IPS-20b (cell line): ENCODE results near the gene ELL3.

Experiments used
- H3K27ac ChIP-seq: one replicate; pipeline ENCODE4 v1.5.1; 2013; ENCODE audit warnings: low read length
- H3K27me3 ChIP-seq: 2 replicates; pipeline ENCODE4 v1.6.1; 2013; ENCODE audit warnings: mild to moderate bottlenecking, low read length, inconsistent platforms; ENCODE audit not compliant: insufficient read depth
- H3K36me3 ChIP-seq: 2 replicates; pipeline ENCODE4 v1.6.1; 2013; ENCODE audit warnings: low read depth, mild to moderate bottlenecking, inconsistent platforms, low read length, moderate library complexity; ENCODE audit not compliant: insufficient read depth
- H3K4me1 ChIP-seq: 2 replicates; pipeline ENCODE4 v1.6.1; 2013; ENCODE audit warnings: mild to moderate bottlenecking, control low read depth, inconsistent platforms, low read length, moderate library complexity; ENCODE audit not compliant: insufficient read depth
- H3K4me3 ChIP-seq: 2 replicates; pipeline ENCODE4 v1.5.1; 2013; ENCODE audit warnings: mild to moderate bottlenecking, low read length, inconsistent platforms
- H3K9ac ChIP-seq: 2 replicates; pipeline ENCODE4 v1.6.1; 2013; ENCODE audit warnings: low read depth, mild to moderate bottlenecking, inconsistent platforms, low read length, moderate library complexity
- H3K9me3 ChIP-seq: 2 replicates; pipeline ENCODE4 v1.6.1; 2013; ENCODE audit warnings: mild to moderate bottlenecking, low read depth, low read length, inconsistent platforms; ENCODE audit not compliant: insufficient read depth

ELL3 gene

DNA sequence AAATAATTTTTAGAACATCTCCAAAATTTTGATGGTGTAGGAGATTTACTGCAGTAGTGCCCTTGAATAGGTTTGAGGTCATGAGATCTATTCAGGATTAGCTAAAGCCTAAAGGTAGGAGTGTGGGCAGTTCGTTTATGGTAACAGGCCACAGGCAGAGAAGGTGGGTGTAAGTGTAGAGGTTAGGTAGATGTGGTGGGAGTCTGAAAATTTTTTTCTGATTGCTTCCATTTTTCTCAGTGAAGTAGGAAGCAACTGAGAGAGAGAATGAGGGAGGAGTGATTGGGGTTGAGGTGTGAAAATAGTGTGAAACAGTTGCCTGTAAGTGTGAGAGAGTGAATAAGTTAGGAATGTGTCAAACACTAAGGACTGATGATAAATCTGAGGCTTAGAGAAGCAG is 2.2 kb upstream of the ELL3 start:
- no peak overlapping the region for H3K9ac ChIP-seq
- no peak overlapping the region for H3K4me3 ChIP-seq
- no peak overlapping the region for H3K27ac ChIP-seq
- H3K27me3 ChIP-seq = peaks cover 5% of the 10 kb centered on the region; the same call in 1 of the 2 replicates
- H3K4me1 ChIP-seq = peaks cover 6% of the 10 kb centered on the region; the same call in 1 of the 2 replicates
- H3K36me3 ChIP-seq = peaks cover 6% of the 10 kb centered on the region
- no peaks in the 10 kb centered on the region for H3K9me3 ChIP-seq

DNA sequence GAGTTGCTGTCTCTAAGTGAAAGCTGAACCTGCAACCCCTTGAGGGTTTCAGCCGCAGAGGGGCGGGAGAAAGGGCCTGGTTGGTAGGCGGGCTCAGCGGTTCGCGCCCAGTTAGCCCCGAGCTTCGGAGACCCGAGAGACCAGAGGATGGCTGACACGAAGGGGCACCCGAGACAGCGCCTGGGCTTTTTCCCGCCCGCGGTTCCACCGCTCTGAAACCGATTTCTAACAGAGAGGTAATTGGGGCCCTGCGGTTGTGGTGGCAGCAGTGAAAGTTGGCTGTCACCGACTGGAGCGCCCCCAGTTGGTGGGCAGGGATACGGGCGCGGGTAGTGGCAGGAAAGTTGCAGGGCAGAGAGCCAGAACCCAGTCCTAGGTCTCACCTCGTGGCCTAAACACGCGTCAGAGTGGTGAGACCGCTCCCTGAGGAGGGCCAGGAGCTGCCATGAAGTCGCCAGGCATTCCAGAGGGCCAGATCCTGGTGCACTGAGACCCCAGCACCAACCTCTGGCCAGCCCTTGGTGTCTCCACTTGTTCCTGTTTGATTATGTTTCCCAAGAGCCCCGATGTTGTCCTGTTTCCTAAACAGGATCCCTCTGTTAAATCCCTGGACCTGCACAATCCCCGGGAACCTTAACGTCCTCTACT is 625 bp upstream of the ELL3 start:
- Histone ChIP-seq H3K4me1 (peaks cover 6% of the 10 kb centered on the region; the same call in 1 of the 2 replicates), H3K9ac (peak overlapping the region; percentile 58; the same call in 1 of the 2 replicates), H3K27ac (no peak overlapping the region)

DNA sequence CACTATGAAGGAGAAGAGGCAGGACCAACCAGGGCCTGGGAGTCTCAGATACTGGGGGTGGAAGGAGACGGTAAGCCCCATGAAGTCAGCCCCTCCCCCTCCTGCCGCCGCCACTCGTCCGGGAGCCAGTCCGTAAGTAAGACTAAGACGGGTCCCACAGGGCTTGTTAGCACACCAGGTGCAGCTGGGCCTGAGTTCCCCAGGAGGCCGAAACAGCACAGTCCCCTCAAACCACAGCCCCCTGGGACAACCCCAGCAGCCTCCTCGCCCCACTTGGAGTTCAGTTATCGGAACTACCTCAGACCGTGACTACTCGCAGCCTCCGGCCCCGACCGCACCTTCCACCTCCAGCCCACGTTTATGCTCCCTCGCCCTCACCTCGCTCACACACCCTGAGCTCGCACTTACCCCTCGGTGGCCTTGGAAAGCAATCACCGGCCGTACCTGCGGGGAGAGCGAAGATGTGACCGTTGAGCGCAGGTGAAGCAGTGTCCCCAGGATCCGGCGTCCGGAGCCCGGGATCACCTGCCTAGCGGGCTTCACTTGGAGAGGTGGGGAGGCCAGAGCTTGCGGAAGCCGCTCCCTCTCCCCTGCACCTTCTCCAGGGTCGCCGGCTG is 557 bp downstream of the ELL3 start:
- Histone ChIP-seq H3K9ac (peak overlapping the region; percentile 58; the same call in 1 of the 2 replicates), H3K36me3 (peaks cover 32% of the 10 kb centered on the region), H3K4me3 (peak overlapping the region; percentile 85), H3K9me3 (no peaks in the 10 kb centered on the region), H3K27me3 (peaks cover 5% of the 10 kb centered on the region; the same call in 1 of the 2 replicates), H3K27ac (no peak overlapping the region), H3K4me1 (peaks cover 6% of the 10 kb centered on the region; the same call in 1 of the 2 replicates)

More for the DNA sequence above, 625 bp upstream of the ELL3 start:
- H3K36me3 ChIP-seq = peaks cover 20% of the 10 kb centered on the region
- H3K4me3 ChIP-seq = peak overlapping the region; percentile 85
- no peaks in the 10 kb centered on the region for H3K9me3 ChIP-seq
- peaks cover 5% of the 10 kb centered on the region; the same call in 1 of the 2 replicates for H3K27me3 ChIP-seq

DNA sequence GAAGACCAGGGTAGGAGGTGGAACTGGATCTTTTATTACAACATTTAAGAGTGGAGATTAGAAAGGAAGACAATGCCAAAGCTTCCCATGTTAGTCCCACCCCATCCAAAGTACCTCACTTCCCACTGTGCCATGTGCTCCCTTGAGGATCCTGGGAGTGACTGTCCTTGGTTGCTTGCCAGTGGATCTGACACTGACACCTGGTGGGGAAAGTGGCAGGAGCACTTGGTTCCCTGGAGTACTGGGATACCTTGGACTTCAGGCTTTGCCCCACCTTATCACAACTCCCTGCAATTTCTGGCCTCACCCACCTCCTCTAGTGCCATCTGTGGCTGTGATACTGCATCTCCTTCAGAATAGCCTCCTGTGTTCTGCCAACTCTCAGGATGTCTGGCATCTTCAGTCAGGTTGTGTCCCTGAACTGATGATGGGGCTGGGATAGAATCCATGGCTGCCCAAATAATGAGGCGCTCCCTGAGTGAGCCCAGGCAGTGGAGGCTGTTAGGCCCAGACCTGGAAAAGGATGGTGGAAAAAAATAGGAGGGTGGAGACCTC is 1.3 kb downstream of the ELL3 start:
- peaks cover 5% of the 10 kb centered on the region; the same call in 1 of the 2 replicates for H3K27me3 ChIP-seq
- no peak overlapping the region for H3K27ac ChIP-seq
- H3K4me1 ChIP-seq = peaks cover 6% of the 10 kb centered on the region; the same call in 1 of the 2 replicates
- no peaks in the 10 kb centered on the region for H3K9me3 ChIP-seq
- H3K4me3 ChIP-seq = peak overlapping the region; percentile 85
- H3K9ac ChIP-seq = peak overlapping the region; percentile 58; the same call in 1 of the 2 replicates
- peaks cover 39% of the 10 kb centered on the region for H3K36me3 ChIP-seq

DNA sequence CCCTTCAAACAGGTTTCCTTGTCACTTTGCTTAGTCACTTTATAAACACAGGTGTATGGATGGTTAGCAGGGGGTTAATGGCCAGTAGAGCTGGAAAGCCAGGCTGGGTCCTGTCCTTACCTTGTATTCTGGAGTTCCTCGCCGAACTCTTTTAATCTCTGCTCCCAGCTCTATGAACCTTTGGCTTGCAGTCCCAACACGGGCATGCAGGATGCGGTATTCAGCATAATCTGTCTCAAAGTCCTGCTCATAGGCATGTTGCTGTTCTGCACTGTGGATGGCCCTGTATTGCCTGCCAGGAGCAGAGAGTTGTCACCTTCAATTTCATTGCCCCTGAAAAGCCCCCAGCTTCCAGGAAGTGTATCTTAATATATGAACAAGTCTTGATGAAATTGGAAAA is 2.7 kb downstream of the ELL3 start:
- peaks cover 54% of the 10 kb centered on the region for H3K36me3 ChIP-seq
- H3K9me3 ChIP-seq = no peaks in the 10 kb centered on the region
- H3K27ac ChIP-seq = no peak overlapping the region
- no peak overlapping the region for H3K4me3 ChIP-seq
- peaks cover 5% of the 10 kb centered on the region; the same call in 1 of the 2 replicates for H3K27me3 ChIP-seq
- peaks cover 6% of the 10 kb centered on the region; the same call in 1 of the 2 replicates for H3K4me1 ChIP-seq
- H3K9ac ChIP-seq = no peak overlapping the region

DNA sequence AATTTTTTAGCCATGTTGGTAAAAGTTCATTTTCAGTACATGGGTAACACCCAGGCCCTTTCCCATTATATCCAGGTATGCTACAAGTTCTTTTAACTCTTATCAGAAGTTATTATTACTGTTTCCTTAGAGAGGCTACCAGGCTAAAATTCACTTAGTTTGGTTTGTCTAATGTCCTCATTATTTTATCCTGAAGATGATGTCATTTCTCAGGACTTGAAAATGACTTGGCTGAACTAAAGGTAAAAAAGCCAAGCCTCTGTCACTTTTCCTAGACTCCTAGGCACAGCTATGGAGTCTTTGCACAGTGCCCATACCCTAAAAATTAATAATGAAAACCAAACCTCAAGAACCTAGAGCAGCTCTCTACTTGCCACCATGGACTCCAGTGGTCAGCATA is 4.1 kb downstream of the ELL3 start:
- Histone ChIP-seq H3K36me3 (peaks cover 68% of the 10 kb centered on the region), H3K4me3 (no peak overlapping the region), H3K9me3 (no peaks in the 10 kb centered on the region), H3K27ac (no peak overlapping the region), H3K27me3 (peaks cover 5% of the 10 kb centered on the region; the same call in 1 of the 2 replicates), H3K4me1 (peaks cover 6% of the 10 kb centered on the region; the same call in 1 of the 2 replicates), H3K9ac (no peak overlapping the region)

DNA sequence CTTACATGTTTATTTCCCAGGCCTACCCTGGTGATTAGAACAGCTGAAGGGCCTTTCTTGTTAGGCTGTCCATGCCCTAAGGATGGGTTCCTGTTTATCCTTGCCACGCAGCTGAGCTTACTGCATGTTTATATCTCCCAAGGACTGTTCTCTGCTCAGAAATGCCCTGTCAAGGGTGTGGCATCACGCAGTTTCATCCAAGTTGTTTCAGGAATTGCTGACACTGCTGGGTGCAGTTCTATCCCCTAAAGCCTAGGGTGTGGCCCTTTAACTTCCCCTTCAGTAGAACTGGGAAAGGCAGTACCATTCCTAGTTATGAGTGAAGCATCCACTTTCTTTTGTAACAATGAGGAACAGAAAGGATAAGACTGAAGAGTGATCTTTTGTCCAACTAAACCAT is 5.0 kb downstream of the ELL3 start:
- H3K4me1 ChIP-seq = peaks cover 6% of the 10 kb centered on the region; the same call in 1 of the 2 replicates
- no peaks in the 10 kb centered on the region for H3K9me3 ChIP-seq
- H3K4me3 ChIP-seq = no peak overlapping the region
- H3K9ac ChIP-seq = no peak overlapping the region
- peaks cover 5% of the 10 kb centered on the region; the same call in 1 of the 2 replicates for H3K27me3 ChIP-seq
- H3K36me3 ChIP-seq = peaks cover 76% of the 10 kb centered on the region
- H3K27ac ChIP-seq = no peak overlapping the region

DNA sequence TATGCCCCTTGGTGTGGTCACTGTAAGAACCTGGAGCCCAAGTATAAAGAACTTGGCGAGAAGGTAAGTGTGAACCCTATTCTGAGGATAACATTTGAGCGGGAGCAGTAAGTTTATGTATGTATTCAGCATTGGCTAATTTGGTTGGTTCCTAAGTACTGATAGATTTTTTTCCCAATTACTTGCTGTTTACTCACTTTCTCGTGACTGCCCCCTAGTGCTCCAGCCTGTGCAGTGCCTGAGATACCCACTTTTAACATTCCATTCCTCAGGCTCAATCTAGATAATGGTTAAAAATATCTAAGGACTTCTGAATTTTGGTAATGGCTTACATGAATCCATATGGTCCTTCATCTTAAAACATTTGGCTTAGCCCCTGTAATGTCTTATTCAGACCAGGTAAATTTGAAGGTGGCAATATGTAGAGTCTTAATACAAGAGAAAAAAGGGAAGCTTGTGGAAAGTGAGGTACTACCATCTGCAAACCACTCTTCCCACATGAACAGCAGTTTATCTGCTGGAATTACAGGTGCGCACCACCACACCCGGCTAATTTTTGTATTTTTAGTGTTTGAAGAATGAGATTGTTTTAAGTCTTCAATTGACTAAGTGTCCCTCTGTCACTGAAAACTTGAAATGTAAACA is 7.1 kb downstream of the ELL3 start:
- Histone ChIP-seq H3K27ac (no peak overlapping the region), H3K4me3 (no peak overlapping the region)

DNA sequence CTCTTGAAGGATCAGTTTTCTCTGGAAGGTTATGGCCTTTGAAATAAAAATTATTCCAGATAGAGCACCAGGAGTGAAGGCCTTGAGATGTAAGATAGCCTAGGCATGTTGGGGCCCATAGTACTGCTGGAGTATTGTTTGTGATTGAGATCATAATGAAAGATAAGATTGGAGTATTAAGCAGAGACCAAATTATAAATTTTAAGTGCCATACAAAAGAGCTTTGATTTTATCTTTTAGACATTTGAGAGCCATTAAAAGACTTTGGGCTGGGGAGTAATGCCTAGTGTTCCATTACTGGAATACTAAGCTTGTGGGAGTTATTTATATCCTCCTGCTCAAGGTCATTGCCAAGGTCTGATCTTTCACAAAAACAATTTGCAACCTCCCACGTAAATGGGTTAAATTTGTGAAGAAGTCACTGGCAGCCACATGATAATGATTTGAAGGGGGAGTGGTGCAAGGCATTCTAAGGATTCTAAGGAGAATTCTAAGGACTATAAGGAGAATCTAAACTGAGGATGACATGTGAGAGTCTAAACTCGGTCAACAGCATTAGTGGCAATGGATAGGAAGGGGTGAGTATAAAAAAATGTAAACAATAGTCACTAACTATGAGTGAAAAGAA is 12.8 kb downstream of the ELL3 start:
- Histone ChIP-seq H3K4me3 (no peak overlapping the region), H3K27ac (no peak overlapping the region), H3K4me1 (no peaks in the 10 kb centered on the region), H3K9ac (no peak overlapping the region), H3K36me3 (peaks cover 97% of the 10 kb centered on the region), H3K27me3 (no peaks in the 10 kb centered on the region), H3K9me3 (no peaks in the 10 kb centered on the region)

More for the DNA sequence above, 7.1 kb downstream of the ELL3 start:
- Histone ChIP-seq H3K4me1 (no peaks in the 10 kb centered on the region), H3K9me3 (no peaks in the 10 kb centered on the region), H3K36me3 (peaks cover 97% of the 10 kb centered on the region), H3K27me3 (no peaks in the 10 kb centered on the region), H3K9ac (no peak overlapping the region)

DNA sequence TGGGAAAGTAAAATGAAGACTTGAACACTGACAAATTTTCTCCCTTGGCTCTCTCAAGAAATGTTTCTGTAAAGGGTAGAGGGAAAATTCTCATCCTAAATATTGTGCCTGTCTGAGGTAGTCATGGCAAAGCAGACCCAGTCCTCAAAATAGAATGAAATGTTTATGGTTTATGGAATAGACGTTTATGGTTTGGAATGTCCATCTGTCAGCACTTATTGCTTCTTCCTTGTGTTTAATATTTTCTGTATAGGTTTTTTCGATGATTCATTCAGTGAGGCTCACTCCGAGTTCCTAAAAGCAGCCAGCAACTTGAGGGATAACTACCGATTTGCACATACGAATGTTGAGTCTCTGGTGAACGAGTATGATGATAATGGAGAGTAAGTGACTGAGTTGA is 13.9 kb downstream of the ELL3 start:
- Histone ChIP-seq H3K9me3 (no peaks in the 10 kb centered on the region), H3K36me3 (peaks cover 96% of the 10 kb centered on the region), H3K27ac (no peak overlapping the region), H3K27me3 (no peaks in the 10 kb centered on the region), H3K9ac (no peak overlapping the region), H3K4me1 (no peaks in the 10 kb centered on the region), H3K4me3 (no peak overlapping the region)

DNA sequence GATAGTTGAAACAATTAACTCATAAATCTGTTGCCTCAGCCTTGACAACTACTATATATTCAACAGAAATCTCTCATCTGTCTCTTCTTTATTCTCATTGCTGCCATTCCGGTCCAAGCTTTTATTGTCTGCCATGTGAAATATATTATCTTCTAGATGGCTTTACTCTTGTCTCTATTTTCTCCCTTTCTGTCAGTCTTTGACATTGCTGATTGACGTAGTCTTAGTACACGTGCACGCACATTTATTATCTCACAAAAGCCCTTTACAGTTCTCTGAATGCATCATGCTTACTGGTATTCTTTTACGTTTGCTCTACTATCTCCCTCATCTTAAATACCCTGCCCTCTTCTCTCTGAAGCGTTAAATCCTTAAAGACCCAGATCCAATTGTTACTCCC is 24.9 kb downstream of the ELL3 start:
- H3K4me1 ChIP-seq = no peaks in the 10 kb centered on the region
- no peak overlapping the region for H3K27ac ChIP-seq
- no peak overlapping the region for H3K4me3 ChIP-seq
- no peaks in the 10 kb centered on the region for H3K9me3 ChIP-seq
- H3K9ac ChIP-seq = no peak overlapping the region
- H3K36me3 ChIP-seq = peaks cover 63% of the 10 kb centered on the region
- no peaks in the 10 kb centered on the region for H3K27me3 ChIP-seq
